COLO668 (cell line): ENCODE measurements around the gene GRK4.

Source experiments
- DNase-seq: peaks from one replicate; lab custom pipeline; 2025; ENCODE audit not compliant: unreplicated experiment; lab: John Stamatoyannopoulos, UW

GRK4 gene

GRCh38 chr4:3010998-3011397 lies 47.6 kb downstream of the GRK4 start:
- DNase-seq: no peak

- DNase-seq: no peak
Observed at GRCh38 chr4:3011456-3012220, 48.3 kb downstream of the GRK4 start.

GRCh38 chr4:3013323-3013722 lies 50.0 kb downstream of the GRK4 start:
- DNase-seq: no peak

GRCh38 chr4:3013839-3014350 lies 50.5 kb downstream of the GRK4 start:
- no peak for DNase-seq

- DNase-seq: no peak
Observed at GRCh38 chr4:3016961-3017360, 53.6 kb downstream of the GRK4 start.

GRCh38 chr4:3017504-3017903 lies 54.1 kb downstream of the GRK4 start:
- no peak for DNase-seq

GRCh38 chr4:3019145-3019846 lies 55.9 kb downstream of the GRK4 start:
- DNase-seq: no peak

GRCh38 chr4:3021127-3021526 lies 57.8 kb downstream of the GRK4 start:
- DNase-seq: no peak

GRCh38 chr4:3021627-3022026 lies 58.3 kb downstream of the GRK4 start:
- DNase-seq: no peak

GRCh38 chr4:3022112-3022511 lies 58.7 kb downstream of the GRK4 start:
- no peak for DNase-seq

- no peak for DNase-seq
Observed at GRCh38 chr4:3022651-3023050, 59.3 kb downstream of the GRK4 start.

GRCh38 chr4:3025881-3026280 lies 62.5 kb downstream of the GRK4 start:
- no peak for DNase-seq

GRCh38 chr4:3026540-3026939 lies 63.2 kb downstream of the GRK4 start:
- no peak for DNase-seq

GRCh38 chr4:3029464-3029863 lies 66.1 kb downstream of the GRK4 start:
- no peak for DNase-seq

GRCh38 chr4:3030566-3031356 lies 67.4 kb downstream of the GRK4 start:
- DNase-seq: no peak

GRCh38 chr4:3031357-3032082 lies 68.1 kb downstream of the GRK4 start:
- no peak for DNase-seq

- DNase-seq: no peak
Observed at GRCh38 chr4:3034231-3034630, 70.9 kb downstream of the GRK4 start.

GRCh38 chr4:3035249-3035648 lies 71.9 kb downstream of the GRK4 start:
- DNase-seq: no peak

GRCh38 chr4:3035674-3036073 lies 72.3 kb downstream of the GRK4 start:
- no peak for DNase-seq

- DNase-seq: no peak
Observed at GRCh38 chr4:3036131-3036952, 73.0 kb downstream of the GRK4 start.
